Peyer's patch (tissue), 4 donors: ENCODE measurements around the gene PPP4R4.

Source experiments
- CTCF ChIP-seq, 6 experiments: fragments of 450-650 bp in 4 of 6; fragments of 200-600 bp in 2 of 6; sonication (generic) in 1 of 6; IDR thresholded peaks; one replicate each; pipeline ENCODE4 v1.5.1; 2017 to 2019; ENCODE audit warnings: antibody characterized with exemption in 6 of 6, mild to moderate bottlenecking in 3 of 6, moderate library complexity in 1 of 6
- POLR2A ChIP-seq, 2 donors: fragments of 450-650 bp; IDR thresholded peaks; one replicate each; pipeline ENCODE4 v1.5.1; 2017; ENCODE audit warnings: antibody characterized with exemption in 2 of 2, mild to moderate bottlenecking in 2 of 2, moderate library complexity in 2 of 2

- TF ChIP-seq CTCF (IDR thresholded peaks at IDR 0.05) = no peak
- TF ChIP-seq POLR2A (IDR thresholded peaks at IDR 0.05) = no peak
These were observed 104.6 kb downstream of the PPP4R4 start for GRCh38 chr14:94278731-94279130.
